CD14-positive monocyte (primary cell): ENCODE measurements around the gene DCDC2. TPM values are rescaled to one million over a fixed set of nuclear protein-coding genes. Genes with fewer than 3 reads are reported as not detected.

Experiments used
- DNase-seq, 3 donors: peaks; one replicate each; pipeline ENCODE4 v3.0.0-alpha.2; 2011 to 2022
- H2AFZ ChIP-seq: 2 replicates; pipeline ENCODE4 v1.6.0; 2012; ENCODE audit warnings: mild to moderate bottlenecking, low read depth, low read length, inconsistent platforms; ENCODE audit not compliant: insufficient read depth, poor library complexity, severe bottlenecking
- H3K27ac ChIP-seq, 2 donors: 1 replicate in 1 of 2; 2 replicates in 1 of 2; pipeline ENCODE4 v1.5.1; 2012 to 2013; ENCODE audit warnings: low read length in 2 of 2, control low read depth in 1 of 2, inconsistent platforms in 1 of 2, low read depth in 1 of 2, mild to moderate bottlenecking in 1 of 2
- H3K27me3 ChIP-seq, 2 donors: one replicate each; pipeline versions ENCODE4 v1.6.0 to v1.6.1; 2011 to 2013; ENCODE audit warnings: low read length in 2 of 2; ENCODE audit not compliant: control insufficient read depth in 2 of 2, insufficient read depth in 2 of 2
- H3K36me3 ChIP-seq, 2 donors: replicated peaks in 1 of 2; 1 replicate in 1 of 2; 2 replicates in 1 of 2; pipeline versions ENCODE4 v1.5.1 to v1.6.1; 2012 to 2013; ENCODE audit warnings: low read length in 2 of 2, control low read depth in 1 of 2, inconsistent platforms in 1 of 2, mild to moderate bottlenecking in 1 of 2; ENCODE audit not compliant: insufficient read depth in 2 of 2, control insufficient read depth in 1 of 2
- H3K4me1 ChIP-seq, 2 donors: 1 replicate in 1 of 2; 2 replicates in 1 of 2; pipeline versions ENCODE4 v1.5.1 to v1.6.1; 2012 to 2013; ENCODE audit warnings: low read length in 2 of 2, control low read depth in 1 of 2, inconsistent platforms in 1 of 2, mild to moderate bottlenecking in 1 of 2, moderate library complexity in 1 of 2; ENCODE audit not compliant: insufficient read depth in 2 of 2, control insufficient read depth in 1 of 2
- H3K4me2 ChIP-seq: replicated peaks from 2 replicates; pipeline ENCODE3; 2012; ENCODE audit warnings: low read length, moderate library complexity, mild to moderate bottlenecking; ENCODE audit not compliant: poor library complexity, severe bottlenecking; ENCODE audit errors: extremely low read depth
- H3K4me3 ChIP-seq, 3 experiments: fragments of 200-600 bp in 1 of 3; sonication (generic) in 1 of 3; replicated peaks in 1 of 3; 1 replicate in 2 of 3; 2 replicates in 1 of 3; pipeline ENCODE4 v1.5.1; 2011 to 2013; ENCODE audit warnings: low read length in 3 of 3, mild to moderate bottlenecking in 3 of 3, control low read depth in 2 of 3, low read depth in 2 of 3, inconsistent platforms in 1 of 3, moderate library complexity in 1 of 3
- H3K79me2 ChIP-seq: 2 replicates; pipeline ENCODE4 v1.6.0; 2012; ENCODE audit warnings: mild to moderate bottlenecking, control low read depth, inconsistent platforms, low read length, moderate library complexity; ENCODE audit not compliant: insufficient read depth
- H3K9ac ChIP-seq: 2 replicates; pipeline ENCODE4 v1.6.0; 2017; ENCODE audit warnings: low read length, mild to moderate bottlenecking; ENCODE audit not compliant: insufficient read depth, poor library complexity, severe bottlenecking
- H3K9me3 ChIP-seq, 2 donors: replicated peaks in 1 of 2; 1 replicate in 1 of 2; 2 replicates in 1 of 2; pipeline versions ENCODE4 v1.5.1 to v1.6.1; 2012 to 2013; ENCODE audit warnings: low read length in 2 of 2, control low read depth in 1 of 2; ENCODE audit not compliant: control insufficient read depth in 1 of 2, insufficient read depth in 1 of 2
- H4K20me1 ChIP-seq: 2 replicates; pipeline ENCODE4 v1.6.0; 2012; ENCODE audit warnings: mild to moderate bottlenecking, low read length, control low read depth, moderate library complexity; ENCODE audit not compliant: insufficient read depth
- H3K27ac Mint-ChIP-seq, 7 donors: one replicate each; pipeline ENCODE4 v1.8.0; 2020; ENCODE audit warnings: mild to moderate bottlenecking in 7 of 7, mixed read lengths in 7 of 7, moderate library complexity in 6 of 7, inconsistent platforms in 2 of 7
- H3K27me3 Mint-ChIP-seq, 3 donors: one replicate each; pipeline ENCODE4 v1.8.0; 2021 to 2022; ENCODE audit warnings: low read depth in 3 of 3, mild to moderate bottlenecking in 3 of 3, mixed read lengths in 3 of 3, moderate library complexity in 3 of 3, inconsistent platforms in 1 of 3
- H3K36me3 Mint-ChIP-seq, 2 donors: one replicate each; pipeline ENCODE4 v1.8.0; 2020; ENCODE audit warnings: mixed read lengths in 2 of 2, inconsistent platforms in 1 of 2, mild to moderate bottlenecking in 1 of 2
- H3K4me1 Mint-ChIP-seq: one replicate; pipeline ENCODE4 v1.8.0; 2020; ENCODE audit warnings: mild to moderate bottlenecking, mixed read lengths
- H3K4me3 Mint-ChIP-seq, 2 donors: one replicate each; pipeline ENCODE4 v1.8.0; 2020; ENCODE audit warnings: mild to moderate bottlenecking in 2 of 2, mixed read lengths in 2 of 2, moderate library complexity in 1 of 2
- H3K9me3 Mint-ChIP-seq, 7 donors: one replicate each; pipeline ENCODE4 v1.8.0; 2020 to 2022; ENCODE audit warnings: mixed read lengths in 7 of 7, mild to moderate bottlenecking in 6 of 7, moderate library complexity in 6 of 7, inconsistent platforms in 2 of 7
- WGBS: methylation state at CpG from one replicate; pipeline ENCODE4 v1.1.5; 2013; ENCODE audit warnings: missing lambda C conversion rate; ENCODE audit not compliant: insufficient coverage; 5-methylcytosine and 5-hydroxymethylcytosine counted together
- intact Hi-C, 2 donors: fragments of 100-400 bp; cut with micrococcal nuclease; formaldehyde crosslinking; loops; one replicate each; pipeline versions ENCODE4 v1.15.0 to v1.15.1; 2023
- polyA plus RNA-seq, 3 donors: library from polyadenylated mRNA; depleted of rRNA in 1 of 3; unstranded in 2 of 3; stranded (reverse) in 1 of 3; fragments of 300-500 nt in 2 of 3; fragments of >200 nt in 1 of 3; fragmentation: Illumina TruSeq in 2 of 3; gene quantifications; 1 replicate in 2 of 3; 2 replicates in 1 of 3; pipeline ENCODE4 v1.2.3, GENCODE V29; 2012 to 2021
- TF ChIP-seq, protein P1 (sequence below): fragments of 200-600 bp; IDR thresholded peaks from one replicate; pipeline ENCODE4 v1.8.0; 2022; ENCODE audit warnings: antibody characterized with exemption, mild to moderate bottlenecking

Gene DCDC2
- polyA plus RNA-seq, 3 donors = not detected

GRCh38 chr6:24403501-24403824, 45.6 kb upstream of the DCDC2 start:
- H3K27ac ChIP-seq = peak overlapping the region; percentile 7 to 78
- peak overlapping the region; percentile 95 for H2AFZ ChIP-seq
- Mint-ChIP-seq H3K4me3 (peak overlapping the region; percentile 98 to 99), H3K4me1 (peaks cover 29% of the 10 kb centered on the region), H3K36me3 (peaks cover 10 to 28% of the 10 kb centered on the region in 2 donors), H3K27ac (peak overlapping the region; percentile 60 to 91 (median 83)), H3K9me3 (peaks cover 0 to 3% (median 0%) of the 10 kb centered on the region in 7 donors), H3K27me3 (peaks cover 11 to 20% (median 12%) of the 10 kb centered on the region in 3 donors)
- 10% methylated on average over 7 of the region's 12 CpGs for WGBS
- peaks cover 0 to 4% of the 10 kb centered on the region in 2 donors for H3K27me3 ChIP-seq
- H3K4me2 ChIP-seq = peak overlapping the region; percentile 83
- H3K36me3 ChIP-seq = peaks cover 15 to 34% of the 10 kb centered on the region in 2 donors
- peak overlapping the region; percentile 69 to 93 (median 90) for H3K4me3 ChIP-seq
- no peak for DNase-seq
- no peaks in the 10 kb centered on the region for H3K9me3 ChIP-seq
- TF ChIP-seq, protein P1, sequence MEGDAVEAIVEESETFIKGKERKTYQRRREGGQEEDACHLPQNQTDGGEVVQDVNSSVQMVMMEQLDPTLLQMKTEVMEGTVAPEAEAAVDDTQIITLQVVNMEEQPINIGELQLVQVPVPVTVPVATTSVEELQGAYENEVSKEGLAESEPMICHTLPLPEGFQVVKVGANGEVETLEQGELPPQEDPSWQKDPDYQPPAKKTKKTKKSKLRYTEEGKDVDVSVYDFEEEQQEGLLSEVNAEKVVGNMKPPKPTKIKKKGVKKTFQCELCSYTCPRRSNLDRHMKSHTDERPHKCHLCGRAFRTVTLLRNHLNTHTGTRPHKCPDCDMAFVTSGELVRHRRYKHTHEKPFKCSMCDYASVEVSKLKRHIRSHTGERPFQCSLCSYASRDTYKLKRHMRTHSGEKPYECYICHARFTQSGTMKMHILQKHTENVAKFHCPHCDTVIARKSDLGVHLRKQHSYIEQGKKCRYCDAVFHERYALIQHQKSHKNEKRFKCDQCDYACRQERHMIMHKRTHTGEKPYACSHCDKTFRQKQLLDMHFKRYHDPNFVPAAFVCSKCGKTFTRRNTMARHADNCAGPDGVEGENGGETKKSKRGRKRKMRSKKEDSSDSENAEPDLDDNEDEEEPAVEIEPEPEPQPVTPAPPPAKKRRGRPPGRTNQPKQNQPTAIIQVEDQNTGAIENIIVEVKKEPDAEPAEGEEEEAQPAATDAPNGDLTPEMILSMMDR = no peak
- peaks cover 48% of the 10 kb centered on the region for H3K79me2 ChIP-seq
- intact Hi-C loops = no loop called here
- H4K20me1 ChIP-seq = peaks cover 20% of the 10 kb centered on the region
- peak overlapping the region; percentile 78 for H3K9ac ChIP-seq
- peaks cover 9 to 21% of the 10 kb centered on the region in 2 donors for H3K4me1 ChIP-seq

DNA sequence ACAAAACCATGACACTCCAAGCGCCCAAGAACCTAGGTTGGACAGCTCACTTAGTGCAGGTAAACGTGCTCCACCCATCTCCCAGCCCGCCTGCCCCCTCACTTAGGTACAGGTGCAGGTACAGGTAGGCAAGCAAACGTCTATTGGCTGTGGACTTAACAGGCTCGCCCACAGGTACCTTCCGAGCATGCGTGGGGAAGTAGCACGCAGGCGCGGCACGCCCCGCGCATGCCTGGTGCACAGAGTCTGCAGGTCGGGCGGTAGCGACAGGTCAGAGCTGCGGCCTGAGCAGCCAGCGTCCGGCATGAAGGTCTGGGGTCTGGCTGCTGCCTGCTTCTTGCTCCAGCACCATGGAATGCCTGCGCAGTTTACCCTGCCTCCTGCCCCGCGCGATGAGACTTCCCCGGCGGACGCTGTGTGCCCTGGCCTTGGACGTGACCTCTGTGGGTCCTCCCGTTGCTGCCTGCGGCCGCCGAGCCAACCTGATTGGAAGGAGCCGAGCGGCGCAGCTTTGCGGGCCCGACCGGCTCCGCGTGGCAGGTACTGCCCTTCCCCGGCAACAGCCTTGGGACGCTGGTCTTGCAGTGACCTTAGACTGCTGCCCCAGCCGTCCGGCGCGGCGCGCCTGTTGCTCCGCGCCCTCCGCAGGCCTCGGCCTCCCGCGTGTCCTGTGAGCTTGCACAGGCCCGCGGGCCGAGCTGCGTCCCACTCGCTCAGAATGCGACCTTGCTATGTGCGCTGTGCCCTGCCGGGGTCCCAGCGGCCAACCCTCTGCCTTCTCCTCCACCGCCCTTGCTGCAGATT, 45.0 kb upstream of the DCDC2 start, which contains the start of gene MRS2:
MRS2 (plus strand) TSS at position 240 of the 804 bp plus-strand sequence; CDS start at position 351, 111 bp downstream.
- Mint-ChIP-seq H3K27me3 (peaks cover 11 to 20% (median 12%) of the 10 kb centered on the region in 3 donors), H3K27ac (peak within 1 kb of the TSS; percentile 60 to 91 (median 83)), H3K4me1 (peaks cover 29% of the 10 kb centered on the region), H3K36me3 (peaks cover 7 to 23% of the 10 kb centered on the region in 2 donors), H3K9me3 (peaks cover 0 to 3% (median 0%) of the 10 kb centered on the region in 7 donors), H3K4me3 (peak within 1 kb of the TSS; percentile 98 to 99)
- no peaks in the 10 kb centered on the region for H3K9me3 ChIP-seq
- peaks cover 43% of the 10 kb centered on the region for H3K79me2 ChIP-seq
- H2AFZ ChIP-seq = peak within 1 kb of the TSS; percentile 95
- H3K4me2 ChIP-seq = peak within 1 kb of the TSS; percentile 83
- H3K9ac ChIP-seq = peak within 1 kb of the TSS; percentile 78
- peak; percentile 60 to 71 (median 66) for DNase-seq
- peaks cover 0 to 4% of the 10 kb centered on the region in 2 donors for H3K27me3 ChIP-seq
- under 1% methylated on average over 63 of the region's 63 CpGs for WGBS
- H4K20me1 ChIP-seq = peaks cover 15% of the 10 kb centered on the region
- peaks cover 9 to 21% of the 10 kb centered on the region in 2 donors for H3K4me1 ChIP-seq
- H3K27ac ChIP-seq = peak within 1 kb of the TSS; percentile 59 to 78
- intact Hi-C loops = no loop called here
- peak within 1 kb of the TSS; percentile 69 to 93 (median 90) for H3K4me3 ChIP-seq
- H3K36me3 ChIP-seq = peaks cover 13 to 28% of the 10 kb centered on the region in 2 donors
- TF ChIP-seq, protein P1 = no peak
